Measurements from ENCODE around the gene ZNRF4. TPM values are rescaled to one million over a fixed set of nuclear protein-coding genes. Genes with fewer than 3 reads are reported as not detected.
"Not testable (repeated sequence)": the region's sequence is repeated elsewhere in the genome, so short reads cannot be mapped to it uniquely, and the experiment has no call there.

ZNRF4 gene, protein sequence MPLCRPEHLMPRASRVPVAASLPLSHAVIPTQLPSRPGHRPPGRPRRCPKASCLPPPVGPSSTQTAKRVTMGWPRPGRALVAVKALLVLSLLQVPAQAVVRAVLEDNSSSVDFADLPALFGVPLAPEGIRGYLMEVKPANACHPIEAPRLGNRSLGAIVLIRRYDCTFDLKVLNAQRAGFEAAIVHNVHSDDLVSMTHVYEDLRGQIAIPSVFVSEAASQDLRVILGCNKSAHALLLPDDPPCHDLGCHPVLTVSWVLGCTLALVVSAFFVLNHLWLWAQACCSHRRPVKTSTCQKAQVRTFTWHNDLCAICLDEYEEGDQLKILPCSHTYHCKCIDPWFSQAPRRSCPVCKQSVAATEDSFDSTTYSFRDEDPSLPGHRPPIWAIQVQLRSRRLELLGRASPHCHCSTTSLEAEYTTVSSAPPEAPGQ
- total RNA-seq = not detected

DNA sequence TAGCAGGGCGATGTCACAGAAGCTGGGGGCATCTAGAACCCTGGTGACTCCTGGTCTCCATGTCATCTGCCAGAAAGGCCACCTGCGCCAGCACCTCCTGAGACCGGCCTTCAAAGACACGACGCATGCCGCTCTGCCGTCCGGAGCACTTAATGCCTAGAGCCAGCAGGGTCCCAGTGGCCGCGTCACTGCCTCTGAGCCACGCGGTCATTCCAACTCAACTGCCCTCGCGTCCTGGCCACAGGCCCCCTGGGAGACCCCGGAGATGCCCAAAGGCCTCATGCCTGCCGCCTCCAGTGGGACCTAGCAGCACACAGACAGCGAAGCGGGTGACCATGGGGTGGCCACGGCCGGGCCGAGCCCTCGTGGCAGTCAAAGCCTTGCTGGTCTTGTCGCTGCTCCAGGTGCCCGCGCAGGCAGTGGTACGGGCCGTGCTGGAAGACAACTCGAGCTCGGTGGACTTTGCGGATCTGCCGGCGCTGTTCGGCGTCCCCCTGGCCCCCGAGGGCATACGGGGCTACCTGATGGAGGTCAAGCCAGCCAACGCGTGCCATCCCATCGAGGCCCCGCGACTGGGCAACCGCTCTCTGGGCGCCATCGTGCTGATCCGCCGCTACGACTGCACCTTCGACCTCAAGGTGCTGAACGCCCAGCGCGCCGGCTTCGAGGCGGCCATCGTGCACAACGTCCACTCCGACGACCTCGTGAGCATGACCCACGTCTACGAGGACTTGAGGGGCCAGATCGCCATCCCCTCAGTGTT is at the start of gene ZNRF4:
Gene ZNRF4 (plus strand): TSS at position 51 of the 763 bp plus-strand sequence. CDS start 75 bp downstream, at position 126.
- no peak for DNase-seq
- Mint-ChIP-seq H3K4me1 (no peaks in the 10 kb centered on the region), H3K36me3 (ENCODE audit: low read depth) (no peaks in the 10 kb centered on the region), H3K4me3 (no peak within 1 kb of the TSS), H3K27me3 (no peaks in the 10 kb centered on the region), H3K27ac (no peak within 1 kb of the TSS), H3K9me3 (peaks cover 3% of the 10 kb centered on the region)
- ChIA-PET CTCF (no interaction called here), POLR2A (no interaction called here)

DNA sequence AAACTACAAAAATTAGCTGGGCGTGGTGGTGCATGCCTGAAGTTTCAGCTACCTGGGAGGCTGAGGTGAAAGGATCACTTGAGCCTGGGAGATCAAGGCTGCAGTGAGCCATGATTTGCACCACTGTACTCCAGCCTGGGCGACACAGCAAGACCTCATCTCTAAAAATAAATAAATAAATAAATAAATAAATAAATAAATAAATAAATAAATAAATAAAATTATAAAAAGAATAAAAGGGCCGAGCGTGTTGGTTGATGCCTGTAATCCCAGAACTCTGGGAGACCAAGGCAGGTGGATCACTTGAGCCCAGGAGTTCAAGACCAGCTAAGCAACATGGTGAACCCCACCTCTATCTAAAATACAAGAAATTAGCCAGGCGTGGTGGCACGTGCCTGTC is 49.0 kb upstream of the ZNRF4 start:
- CTCF ChIA-PET; H3K27ac Mint-ChIP-seq; H3K36me3 Mint-ChIP-seq (ENCODE audit: low read depth); H3K4me1 Mint-ChIP-seq; H3K4me3 Mint-ChIP-seq; POLR2A ChIA-PET; DNase-seq; H3K27me3 Mint-ChIP-seq: not testable (repeated sequence)
- peaks cover 13% of the 10 kb centered on the region for H3K9me3 Mint-ChIP-seq

DNA sequence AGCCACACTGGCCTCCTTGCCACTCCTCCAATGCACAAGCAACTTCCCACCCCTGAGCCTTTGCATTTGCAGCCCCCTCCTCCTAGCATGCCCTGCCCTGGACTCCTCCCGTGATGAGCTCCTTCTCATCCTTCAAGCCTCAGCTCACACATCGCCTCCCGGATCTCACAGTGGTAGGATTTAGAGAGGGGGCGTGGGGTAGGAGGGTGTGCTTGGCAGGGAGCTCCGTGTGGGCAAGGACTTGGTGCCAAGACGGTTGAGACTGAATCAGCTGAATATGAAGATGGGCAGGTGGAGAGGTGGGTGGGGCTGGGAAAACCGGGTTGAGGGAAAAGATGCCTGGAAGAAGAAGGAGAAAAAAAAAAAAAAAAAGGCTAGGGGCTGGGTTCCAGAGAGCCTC is 48.4 kb upstream of the ZNRF4 start:
- no peaks in the 10 kb centered on the region for H3K36me3 Mint-ChIP-seq (ENCODE audit: low read depth)
- no peak for DNase-seq
- no peak overlapping the region for H3K4me3 Mint-ChIP-seq
- H3K27ac Mint-ChIP-seq = no peak overlapping the region
- peaks cover 13% of the 10 kb centered on the region for H3K9me3 Mint-ChIP-seq
- CTCF ChIA-PET = no interaction called here
- no peaks in the 10 kb centered on the region for H3K4me1 Mint-ChIP-seq
- no peaks in the 10 kb centered on the region for H3K27me3 Mint-ChIP-seq
- POLR2A ChIA-PET = no interaction called here

DNA sequence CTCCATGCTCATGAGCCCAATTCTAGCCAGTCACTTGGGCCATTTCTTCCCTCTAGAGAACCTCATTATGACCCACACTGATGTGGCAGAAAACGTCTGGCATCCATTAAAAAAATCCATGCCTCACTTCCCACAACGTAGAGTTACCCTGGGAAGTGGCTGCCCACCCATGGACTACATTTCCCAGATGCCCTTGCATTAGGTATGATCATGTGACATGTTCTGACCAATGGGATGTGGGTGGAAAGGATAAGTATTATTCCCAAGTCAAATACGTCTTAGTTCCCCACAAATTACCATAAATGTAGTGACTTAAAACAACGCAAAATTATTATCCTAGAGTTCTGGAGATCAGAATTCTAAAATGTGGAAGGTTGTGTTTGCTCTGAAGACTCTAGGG is 47.9 kb upstream of the ZNRF4 start:
- POLR2A ChIA-PET = no interaction called here
- H3K9me3 Mint-ChIP-seq = peaks cover 13% of the 10 kb centered on the region
- no peak for DNase-seq
- CTCF ChIA-PET = no interaction called here
- H3K4me3 Mint-ChIP-seq = no peak overlapping the region
- no peaks in the 10 kb centered on the region for H3K36me3 Mint-ChIP-seq (ENCODE audit: low read depth)
- no peak overlapping the region for H3K27ac Mint-ChIP-seq
- no peaks in the 10 kb centered on the region for H3K27me3 Mint-ChIP-seq
- H3K4me1 Mint-ChIP-seq = no peaks in the 10 kb centered on the region

DNA sequence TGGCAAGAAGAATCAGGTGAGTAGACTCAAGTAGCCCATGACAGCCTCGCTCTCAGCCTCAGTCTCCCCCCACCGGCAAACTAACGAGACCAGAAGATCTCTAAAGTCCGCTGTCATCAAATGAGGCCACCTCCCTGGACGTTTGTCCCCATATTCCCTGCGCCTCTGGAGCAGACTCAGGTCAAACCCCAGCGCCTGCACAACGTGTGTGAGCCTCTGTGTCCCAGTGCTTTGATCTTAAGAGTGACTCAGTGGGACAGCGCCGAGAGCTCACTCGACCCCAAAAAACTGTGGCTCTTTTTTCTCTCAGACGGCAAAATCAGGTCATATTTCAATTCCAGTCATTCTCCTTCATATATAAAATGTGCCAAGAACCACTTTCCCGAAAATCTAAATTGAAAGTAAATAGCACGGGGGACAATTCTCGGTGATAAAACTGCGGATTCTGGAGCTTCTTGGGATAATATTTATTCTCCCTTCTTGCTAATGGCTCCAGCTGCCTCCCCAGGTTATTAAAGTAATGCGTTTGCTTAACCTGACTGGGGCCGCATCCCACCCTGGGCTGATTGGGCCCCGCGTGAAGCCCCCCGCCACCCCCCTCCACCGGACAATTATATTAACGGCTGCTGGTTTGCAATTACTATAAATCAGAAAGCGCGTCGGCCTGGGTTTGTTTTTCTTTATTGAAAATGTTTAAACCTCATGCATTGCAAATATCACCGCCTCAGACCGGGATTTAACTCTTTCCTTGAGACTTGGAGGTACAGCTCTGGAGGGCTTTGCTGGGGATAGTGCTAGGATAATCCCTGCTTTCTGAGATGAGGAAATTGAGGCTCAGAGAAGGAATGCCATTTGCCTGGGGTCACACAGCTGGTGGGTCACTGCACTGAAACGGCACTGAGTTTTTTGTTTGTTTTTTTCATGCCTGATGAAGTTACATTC is 37.5 kb upstream of the ZNRF4 start:
- peaks cover 4% of the 10 kb centered on the region for H3K27me3 Mint-ChIP-seq
- POLR2A ChIA-PET = no interaction called here
- H3K4me1 Mint-ChIP-seq = no peaks in the 10 kb centered on the region
- H3K9me3 Mint-ChIP-seq = no peaks in the 10 kb centered on the region
- no peaks in the 10 kb centered on the region for H3K36me3 Mint-ChIP-seq (ENCODE audit: low read depth)
- H3K4me3 Mint-ChIP-seq = no peak overlapping the region
- DNase-seq = no peak
- CTCF ChIA-PET = no interaction called here
- H3K27ac Mint-ChIP-seq = no peak overlapping the region

DNA sequence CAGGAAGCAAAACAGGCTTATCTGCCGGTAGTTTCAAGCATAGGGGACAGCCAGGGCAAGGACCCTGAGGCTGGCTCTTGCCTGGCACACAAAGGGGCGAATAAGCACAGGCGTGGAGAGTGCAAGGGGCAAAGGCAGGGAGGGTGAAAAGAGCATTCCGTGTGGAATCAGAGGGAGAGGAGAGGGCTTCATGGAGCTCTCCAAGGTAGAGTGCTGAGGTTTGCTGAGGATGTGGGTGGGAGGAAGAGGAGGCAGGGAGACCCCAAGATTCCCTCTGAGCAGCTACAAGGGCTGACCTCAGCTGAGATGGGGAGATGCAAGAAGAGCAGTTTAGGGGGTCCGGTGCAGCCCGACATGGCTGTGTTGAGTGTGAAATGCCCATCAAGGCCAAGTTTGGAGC is 36.5 kb upstream of the ZNRF4 start:
- no peaks in the 10 kb centered on the region for H3K36me3 Mint-ChIP-seq (ENCODE audit: low read depth)
- peaks cover 4% of the 10 kb centered on the region for H3K27me3 Mint-ChIP-seq
- no peaks in the 10 kb centered on the region for H3K9me3 Mint-ChIP-seq
- no peak overlapping the region for H3K4me3 Mint-ChIP-seq
- CTCF ChIA-PET = no interaction called here
- POLR2A ChIA-PET = no interaction called here
- DNase-seq = no peak
- no peaks in the 10 kb centered on the region for H3K4me1 Mint-ChIP-seq
- H3K27ac Mint-ChIP-seq = no peak overlapping the region

DNA sequence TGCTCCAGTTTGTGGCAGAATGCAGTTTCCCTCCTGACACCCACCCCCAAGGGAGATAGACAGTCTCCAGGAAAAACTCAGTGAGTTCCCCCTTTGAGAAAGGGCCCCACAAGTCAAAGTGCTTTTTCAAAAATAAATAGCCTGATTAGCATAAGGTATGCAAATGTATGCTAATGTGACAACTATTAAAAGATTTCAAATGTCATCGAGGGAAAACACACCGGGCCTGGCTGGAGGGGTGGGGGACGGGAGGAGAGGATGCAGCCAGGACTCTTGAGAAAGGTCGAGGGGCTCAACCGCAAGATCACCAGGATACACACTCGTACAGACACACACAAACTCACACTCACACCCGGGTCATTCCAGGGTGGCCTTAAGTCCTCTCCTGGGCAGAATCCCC is 34.3 kb upstream of the ZNRF4 start:
- Mint-ChIP-seq H3K4me1 (no peaks in the 10 kb centered on the region), H3K27ac (no peak overlapping the region), H3K4me3 (no peak overlapping the region), H3K36me3 (ENCODE audit: low read depth) (no peaks in the 10 kb centered on the region), H3K27me3 (peaks cover 4% of the 10 kb centered on the region), H3K9me3 (no peaks in the 10 kb centered on the region)
- ChIA-PET POLR2A (no interaction called here), CTCF (no interaction called here)
- no peak for DNase-seq

DNA sequence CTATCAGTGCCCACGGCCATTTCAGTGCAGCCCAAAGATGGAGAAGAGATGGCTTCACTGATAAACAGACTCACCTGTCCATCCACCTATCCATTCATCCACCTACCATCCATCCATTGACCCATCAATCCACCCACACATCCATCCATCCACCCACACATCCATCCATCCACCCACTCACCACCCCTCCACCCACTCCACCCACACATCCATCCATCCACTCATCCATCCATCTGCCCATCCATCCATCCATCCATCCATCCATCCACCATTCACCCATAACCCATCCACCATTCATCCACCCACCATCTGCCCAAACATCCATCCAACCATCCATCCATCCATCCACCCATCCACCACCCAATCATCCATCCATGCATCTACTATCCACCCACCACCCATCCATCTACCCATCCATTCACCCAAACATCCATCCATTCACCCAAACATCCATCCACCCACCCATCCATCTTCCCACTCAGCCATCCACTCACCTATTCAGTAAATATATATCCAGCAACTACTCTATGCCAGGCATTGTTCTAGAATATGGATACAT is 31.6 kb upstream of the ZNRF4 start:
- Mint-ChIP-seq H3K36me3 (ENCODE audit: low read depth) (no peaks in the 10 kb centered on the region), H3K27me3 (peaks cover 2% of the 10 kb centered on the region), H3K4me3 (no peak overlapping the region), H3K4me1 (no peaks in the 10 kb centered on the region), H3K9me3 (no peaks in the 10 kb centered on the region), H3K27ac (no peak overlapping the region)
- DNase-seq = no peak
- POLR2A ChIA-PET = no interaction called here
- CTCF ChIA-PET = no interaction called here

DNA sequence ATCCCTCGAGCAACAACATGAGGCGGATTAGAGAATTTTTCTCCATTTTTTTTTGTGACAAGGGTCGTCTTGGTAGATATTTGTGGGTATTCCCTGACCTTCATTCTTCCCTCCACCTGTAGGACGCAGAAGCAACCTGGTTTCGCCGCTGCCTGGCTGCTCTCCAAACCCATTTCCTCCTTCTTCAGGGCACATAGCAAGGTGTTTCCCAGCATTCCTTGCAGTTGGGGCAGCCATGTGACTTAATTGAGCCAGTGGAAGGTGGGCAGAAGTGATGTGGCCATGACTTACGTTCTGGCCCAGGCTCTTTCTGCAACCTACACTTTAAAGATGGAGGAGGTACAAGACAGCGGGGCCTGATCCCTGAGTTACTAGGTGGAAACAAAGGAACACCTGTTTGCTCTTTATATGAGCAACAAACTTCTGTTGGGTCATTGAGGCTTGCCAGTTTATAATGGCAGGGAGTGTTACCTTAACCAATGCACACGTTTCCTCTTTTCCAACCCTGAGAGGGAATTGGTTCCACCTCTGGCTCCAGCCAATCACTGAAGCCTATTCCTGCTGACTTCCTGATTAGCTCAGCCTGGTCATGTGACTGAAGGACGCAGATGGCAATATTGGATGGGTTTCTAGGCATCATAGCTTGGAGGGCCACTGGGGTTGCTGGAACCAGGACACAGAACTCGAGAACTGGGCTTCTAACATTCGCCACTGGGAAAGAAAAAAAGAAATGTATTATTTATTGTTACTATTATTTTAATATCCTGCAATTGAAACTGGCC is 30.8 kb upstream of the ZNRF4 start:
- Mint-ChIP-seq H3K36me3 (ENCODE audit: low read depth) (no peaks in the 10 kb centered on the region), H3K9me3 (no peaks in the 10 kb centered on the region), H3K27ac (no peak overlapping the region), H3K27me3 (peaks cover 2% of the 10 kb centered on the region), H3K4me1 (no peaks in the 10 kb centered on the region), H3K4me3 (no peak overlapping the region)
- CTCF ChIA-PET = interaction anchor here (1.3 kb wide), 1 partner anchor 18 kb away, joined by 5 read pairs; no protein-coding TSS in a partner anchor
- no peak for DNase-seq
- POLR2A ChIA-PET = no interaction called here

DNA sequence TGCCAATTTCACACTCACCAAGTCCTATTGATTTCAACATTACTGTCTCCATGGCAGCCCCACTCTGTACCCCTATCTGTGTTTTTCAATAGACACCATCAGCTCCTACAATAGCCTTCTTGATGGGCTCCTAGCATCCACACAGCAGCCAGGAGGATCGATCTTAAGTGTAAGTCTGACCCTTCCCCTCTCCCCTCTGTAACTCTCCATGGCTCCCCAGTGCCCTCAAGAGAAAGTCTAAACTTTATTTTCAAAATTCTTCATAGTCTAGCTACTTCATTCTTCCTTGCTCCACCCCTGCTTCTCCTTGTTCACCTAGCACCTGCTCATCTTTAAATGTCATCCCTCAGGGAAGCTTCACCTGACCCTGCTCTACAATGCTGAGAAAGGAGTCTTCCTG is 30.0 kb upstream of the ZNRF4 start:
- CTCF ChIA-PET = interaction anchor here (0.6 to 1.3 kb wide), 3 partner anchors 14 to 244 kb away, joined by 3 to 5 read pairs (median 3); no protein-coding TSS in a partner anchor

DNA sequence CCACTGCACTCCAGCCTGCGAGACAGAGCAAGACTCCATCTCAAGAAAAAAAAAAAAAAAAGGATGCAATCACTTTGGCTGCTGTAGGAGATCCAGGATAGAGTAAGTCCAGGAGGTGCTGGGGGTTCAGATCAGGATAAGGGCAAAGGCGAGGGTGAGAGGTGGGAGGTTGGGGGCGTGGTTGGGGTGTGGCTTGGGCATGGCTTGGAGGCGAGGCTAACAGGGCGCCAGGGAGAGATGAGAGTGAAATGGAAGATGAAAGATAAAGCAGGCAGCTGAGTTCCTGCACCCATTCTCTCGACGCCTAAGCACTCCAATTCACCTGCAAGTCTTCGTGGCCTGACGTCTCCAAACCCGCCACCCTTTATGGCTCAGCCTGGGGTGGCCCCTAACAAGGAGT is 25.0 kb upstream of the ZNRF4 start:
- POLR2A ChIA-PET = no interaction called here
- Mint-ChIP-seq H3K4me1 (no peaks in the 10 kb centered on the region), H3K4me3 (no peak overlapping the region), H3K36me3 (ENCODE audit: low read depth) (no peaks in the 10 kb centered on the region), H3K9me3 (no peaks in the 10 kb centered on the region), H3K27me3 (peaks cover 5% of the 10 kb centered on the region), H3K27ac (no peak overlapping the region)
- CTCF ChIA-PET = no interaction called here
- DNase-seq = no peak

More for the DNA sequence above, 30.0 kb upstream of the ZNRF4 start:
- Mint-ChIP-seq H3K36me3 (ENCODE audit: low read depth) (no peaks in the 10 kb centered on the region), H3K27ac (no peak overlapping the region), H3K4me1 (no peaks in the 10 kb centered on the region), H3K9me3 (no peaks in the 10 kb centered on the region), H3K4me3 (no peak overlapping the region), H3K27me3 (peaks cover 2% of the 10 kb centered on the region)
- POLR2A ChIA-PET = no interaction called here
- DNase-seq = no peak

DNA sequence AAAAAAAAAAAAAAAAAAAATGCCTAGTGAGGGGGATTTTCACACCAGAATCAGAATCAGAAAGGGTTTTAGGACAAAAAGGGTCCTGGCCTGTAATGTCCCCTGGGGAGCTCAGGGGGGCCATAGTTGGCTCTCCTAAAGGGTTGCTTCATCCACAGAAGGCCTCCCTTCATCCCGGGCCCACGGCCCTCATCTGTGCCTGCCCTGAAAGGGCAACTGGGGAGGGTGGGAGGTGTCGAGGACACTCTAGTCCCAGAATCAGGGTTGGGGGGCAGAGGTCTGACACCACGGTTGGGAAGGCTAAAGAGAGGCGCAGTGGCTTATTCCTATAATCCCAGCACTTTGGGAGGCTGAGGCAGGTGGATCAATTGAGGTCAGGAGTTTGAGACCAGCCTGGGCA is 22.5 kb upstream of the ZNRF4 start:
- ChIA-PET POLR2A (no interaction called here), CTCF (no interaction called here)
- no peaks in the 10 kb centered on the region for H3K36me3 Mint-ChIP-seq (ENCODE audit: low read depth)
- peaks cover 12% of the 10 kb centered on the region for H3K27me3 Mint-ChIP-seq
- DNase-seq = no peak
- H3K9me3 Mint-ChIP-seq = no peaks in the 10 kb centered on the region
- no peak overlapping the region for H3K4me3 Mint-ChIP-seq
- no peak overlapping the region for H3K27ac Mint-ChIP-seq
- H3K4me1 Mint-ChIP-seq = no peaks in the 10 kb centered on the region
